K562 (cell line): ENCODE data around the gene MAML1. TPM values are rescaled to one million over a fixed set of nuclear protein-coding genes. Genes with fewer than 3 reads are reported as not detected.
A peak's percentile ranks its signal among the peaks of the same experiment; 100 is the strongest.

Experiments
- ATAC-seq: fragments of 200-7000 bp; cut with Tn5 transposase; 3 replicates; pipeline ENCODE4 v1.9.1; 2020; ENCODE audit warnings: moderate library complexity
- BruUV-seq: library from RNA; stranded (reverse); fragments of 400-500 nt; replicated peaks from 2 replicates; lab custom pipeline; 2021; lab: Mats Ljungman, UMichigan
- CTCF ChIA-PET: fragments of 300-600 bp; formaldehyde crosslinking; extraction: SDS; loops from one replicate; lab custom pipeline; 2021; ENCODE audit warnings: low intra/inter-chr PET ratio; lab: Yijun Ruan, JAX
- POLR2A ChIA-PET: fragments of 300-600, 350-650 bp; sonication (Branson Sonifier 250); formaldehyde crosslinking; extraction: SDS; loops from one replicate; lab custom pipeline; 2021; ENCODE audit warnings: antibody characterized with exemption, inconsistent platforms; lab: Yijun Ruan, JAX
- DNase-seq, 4 experiments: peaks; one replicate each; pipeline versions ENCODE4 v3.0.0 to v3.0.0-alpha.2; 2011 to 2018; ENCODE audit warnings: low spot score in 3 of 4, mixed read lengths in 3 of 4; ENCODE audit errors: extremely low read depth in 1 of 4
- FAIRE-seq: peaks from 2 replicates; lab custom pipeline; 2011; peaks lifted over from hg19 to GRCh38; lab: Jason Lieb, UNC
- H2AFZ ChIP-seq: 2 replicates; pipeline ENCODE4 v1.6.0; 2011; ENCODE audit warnings: low read depth, low read length, control low read depth, inconsistent platforms
- H3K27ac ChIP-seq: fragments of 200-600 bp; 3 replicates; pipeline ENCODE4 v1.8.0; 2011; ENCODE audit warnings: low read depth, mild to moderate bottlenecking, control low read depth, inconsistent platforms, low read length, moderate library complexity, mixed read lengths; ENCODE audit errors: extremely low read depth
- H3K27me3 ChIP-seq, 2 experiments: fragments of 300-600 bp in 1 of 2; 2 replicates in 1 of 2; 3 replicates in 1 of 2; pipeline versions ENCODE4 v1.6.0 to v1.8.0; 2011; ENCODE audit warnings: inconsistent platforms in 2 of 2, low read length in 2 of 2, mild to moderate bottlenecking in 1 of 2, mixed read lengths in 1 of 2, moderate library complexity in 1 of 2; ENCODE audit not compliant: control insufficient read depth in 2 of 2, insufficient read depth in 2 of 2
- H3K36me3 ChIP-seq: fragments of 300-600 bp; 3 replicates; pipeline ENCODE4 v1.8.0; 2011; ENCODE audit warnings: mild to moderate bottlenecking, low read length, inconsistent platforms; ENCODE audit not compliant: control insufficient read depth, insufficient read depth
- H3K4me1 ChIP-seq, 2 experiments: fragments of 200-600 bp in 1 of 2; replicated peaks in 1 of 2; 2 replicates in 1 of 2; 3 replicates in 1 of 2; pipeline versions ENCODE4 v1.5.1 to v1.8.0; 2011; ENCODE audit warnings: inconsistent platforms in 2 of 2, low read length in 2 of 2, mild to moderate bottlenecking in 1 of 2, mixed read lengths in 1 of 2, moderate library complexity in 1 of 2; ENCODE audit not compliant: control insufficient read depth in 2 of 2, insufficient read depth in 2 of 2
- H3K4me2 ChIP-seq: 2 replicates; pipeline ENCODE4 v1.6.1; 2011; ENCODE audit warnings: low read length, control low read depth, inconsistent platforms, mixed read lengths; ENCODE audit not compliant: insufficient read depth
- H3K4me3 ChIP-seq: fragments of 200-600 bp; sonication (generic), shearing (Covaris generic); 2 replicates; pipeline ENCODE4 v1.5.1; 2016; ENCODE audit warnings: control low read depth, inconsistent platforms
- H3K79me2 ChIP-seq: fragments of 200-600 bp; 3 replicates; pipeline ENCODE4 v1.8.0; 2011; ENCODE audit warnings: low read length, inconsistent platforms; ENCODE audit not compliant: control insufficient read depth, insufficient read depth
- H3K9ac ChIP-seq, 2 experiments: 2 replicates each; pipeline versions ENCODE4 v1.6.0 to v1.6.1; 2011; ENCODE audit warnings: low read depth in 2 of 2, low read length in 2 of 2, control low read depth in 1 of 2, inconsistent platforms in 1 of 2, mild to moderate bottlenecking in 1 of 2, mixed read lengths in 1 of 2; ENCODE audit not compliant: insufficient read depth in 1 of 2
- H3K9me1 ChIP-seq: one replicate; pipeline ENCODE4 v1.6.0; 2011; ENCODE audit warnings: inconsistent platforms, mild to moderate bottlenecking, low read length, moderate library complexity; ENCODE audit not compliant: control insufficient read depth, insufficient read depth
- H3K9me3 ChIP-seq: replicated peaks from 2 replicates; pipeline ENCODE4 v1.5.1; 2011; ENCODE audit warnings: low read depth, low read length, inconsistent platforms; ENCODE audit not compliant: control insufficient read depth, insufficient read depth
- H4K20me1 ChIP-seq: replicated peaks from 2 replicates; pipeline ENCODE4 v1.6.1; 2011; ENCODE audit warnings: low read length, inconsistent platforms, mixed read lengths; ENCODE audit not compliant: control insufficient read depth, insufficient read depth
- HDAC1 ChIP-seq, 2 experiments: fragments of 450-650 bp; IDR thresholded peaks; 2 replicates each; pipeline ENCODE4 v1.6.1; 2016 to 2017; ENCODE audit warnings: inconsistent platforms in 1 of 2, mild to moderate bottlenecking in 1 of 2, moderate library complexity in 1 of 2
- HEY1 ChIP-seq: fragments of 250-450 bp; sonication (Bioruptor Pico); IDR thresholded peaks from 2 replicates; pipeline ENCODE4 v1.5.0; 2020; ENCODE audit warnings: mild to moderate bottlenecking, moderate library complexity, borderline replicate concordance
- HIVEP1 ChIP-seq: fragments of 250-450 bp; sonication (Bioruptor Pico); IDR thresholded peaks from 2 replicates; pipeline ENCODE4 v1.4.0; 2020; ENCODE audit warnings: mild to moderate bottlenecking
- ILK ChIP-seq: fragments of 450-650 bp; IDR thresholded peaks from 2 replicates; pipeline ENCODE4 v1.6.1; 2016; ENCODE audit warnings: missing genetic modification characterization, low read depth, mild to moderate bottlenecking, missing compliant biosample characterization, moderate library complexity, borderline replicate concordance
- KAT2B ChIP-seq: IDR thresholded peaks from one replicate; pipeline ENCODE4 v1.6.1; 2012; ENCODE audit warnings: low read depth, mild to moderate bottlenecking, control low read depth, inconsistent platforms, low read length, moderate library complexity
- MBD2 ChIP-seq: sonication (generic); IDR thresholded peaks from 2 replicates; pipeline ENCODE4 v1.6.1; 2016; ENCODE audit warnings: low read depth, borderline replicate concordance
- MXD1 ChIP-seq: fragments of 250-450 bp; sonication (Bioruptor Pico); IDR thresholded peaks from 2 replicates; pipeline ENCODE4 v1.8.0; 2021; ENCODE audit warnings: borderline replicate concordance, mild to moderate bottlenecking, moderate library complexity; ENCODE audit not compliant: poor library complexity, severe bottlenecking
- RBM17 ChIP-seq: fragments of 200-400 bp; formaldehyde crosslinking; IDR thresholded peaks from 2 replicates; pipeline ENCODE4 v1.6.1; 2017; ENCODE audit warnings: low read depth, mild to moderate bottlenecking, low read length, borderline replicate concordance
- RCOR1 ChIP-seq, 2 experiments: IDR thresholded peaks; 2 replicates each; pipeline ENCODE4 v1.6.1; 2012; ENCODE audit warnings: low read depth in 2 of 2, low read length in 2 of 2, borderline replicate concordance in 1 of 2, improper control_type of control experiment in 1 of 2
- RFX5 ChIP-seq: IDR thresholded peaks from 2 replicates; pipeline ENCODE4 v1.6.1; 2011; ENCODE audit warnings: low read depth, mild to moderate bottlenecking, improper control_type of control experiment, low read length
- RNF2 ChIP-seq: sonication (generic); IDR thresholded peaks from 2 replicates; pipeline ENCODE4 v1.6.1; 2016
- RUNX1 ChIP-seq: sonication (generic); IDR thresholded peaks from 2 replicates; pipeline ENCODE4 v1.6.1; 2016; ENCODE audit warnings: antibody characterized with exemption, low read depth
- SAP30 ChIP-seq: fragments of 200-600 bp; sonication (generic); IDR thresholded peaks from 2 replicates; pipeline ENCODE4 v1.6.1; 2012; ENCODE audit warnings: borderline replicate concordance, low read depth, mild to moderate bottlenecking, moderate library complexity, low read length, control low read depth, inconsistent platforms; ENCODE audit not compliant: insufficient read depth, poor library complexity, severe bottlenecking
- SRSF3 ChIP-seq: fragments of 200-400 bp; formaldehyde crosslinking; IDR thresholded peaks from 2 replicates; pipeline ENCODE4 v1.6.1; 2016; ENCODE audit warnings: mild to moderate bottlenecking, low read length, moderate library complexity; ENCODE audit not compliant: insufficient read depth
- TCFL5 ChIP-seq: fragments of 250-450 bp; sonication (Bioruptor Pico); conservative IDR thresholded peaks from 2 replicates; pipeline ENCODE4 v1.6.1; 2021; ENCODE audit warnings: mild to moderate bottlenecking, moderate library complexity, matching md5 sums
- ZNF280A ChIP-seq: fragments of 450-650 bp; IDR thresholded peaks from 2 replicates; pipeline ENCODE4 v1.6.1; 2018; ENCODE audit warnings: mild to moderate bottlenecking, low read depth; ENCODE audit not compliant: partially characterized antibody
- ZNF398 ChIP-seq: fragments of 250-450 bp; sonication (Bioruptor Pico); IDR thresholded peaks from 2 replicates; pipeline ENCODE4 v1.8.0; 2021; ENCODE audit warnings: moderate library complexity, mild to moderate bottlenecking, inconsistent platforms
- ZNF77 ChIP-seq: fragments of 250-450 bp; sonication (Bioruptor Pico); IDR thresholded peaks from 2 replicates; pipeline ENCODE4 v1.5.0; 2020
- WGBS: fragments of 100-300 bp; shearing (Covaris generic); methylation state at CpG from one replicate; pipeline ENCODE4 v1.1.6; 2016; ENCODE audit warnings: low coverage, mixed read lengths; ENCODE audit not compliant: insufficient coverage; ENCODE audit errors: missing lambda C conversion rate; 5-methylcytosine and 5-hydroxymethylcytosine counted together
- in situ Hi-C: fragments of 300-500 bp; cut with MboI; formaldehyde crosslinking; loops from 4 replicates; pipeline ENCODE4 v1.15.0; 2018; ENCODE audit warnings: inconsistent platforms, mixed read lengths
- intact Hi-C: fragments of 100-400 bp; cut with micrococcal nuclease; formaldehyde crosslinking; loops from 2 replicates; pipeline ENCODE4 v1.14.2; 2022
- polyA plus RNA-seq, 8 experiments: library from polyadenylated mRNA; depleted of rRNA in 4 of 8; stranded (reverse) in 5 of 8; unstranded in 3 of 8; fragments of >200 nt; fragmentation: Nextera tagmentation in 2 of 8; fragmentation: Illumina TruSeq in 1 of 8; extraction: Ambion mirVana in 2 of 8; extraction: Trizol in 1 of 8; gene quantifications; 2 replicates each; pipeline versions ENCODE4 v1.2.1 to v1.2.3, GENCODE V29; 2011 to 2014; ENCODE audit warnings: inconsistent platforms in 1 of 8, missing spikeins in 1 of 8
- total RNA-seq, 7 experiments: library from RNA; depleted of rRNA in 6 of 7; stranded (reverse); fragments of >200 nt in 6 of 7; fragmentation: Illumina TruSeq in 2 of 7; extraction: Trizol in 2 of 7; gene quantifications; 2 replicates each; pipeline versions ENCODE4 v1.2.1 to v1.2.3, GENCODE V29; 2011 to 2021; ENCODE audit warnings: low replicate concordance in 1 of 7

MAML1 gene
- total and polyA plus RNA-seq, 9 of the 15 experiments (the other 6 are each of a cell fraction or from before 2014, with no cell fraction given): 0.32 to 18.4 (median 7.0) TPM

GRCh38 chr5:179820127-179820482, 87.5 kb downstream of the MAML1 start:
- in situ Hi-C loops: no loop called here
- H3K4me2 ChIP-seq: peak overlapping the region; percentile 73
- peaks cover 68% of the 10 kb centered on the region for H3K79me2 ChIP-seq
- ATAC-seq: no peak
- H3K27me3 ChIP-seq: no peaks in the 10 kb centered on the region
- peak overlapping the region; percentile 96 to 97 for H3K9ac ChIP-seq
- H3K9me1 ChIP-seq: peaks cover 12% of the 10 kb centered on the region
- H3K27ac ChIP-seq: peak overlapping the region; percentile 98
- BruUV-seq: TSS peak; percentile 42
- no peak for FAIRE-seq
- peaks cover 37 to 83% of the 10 kb centered on the region in 2 experiments for H3K4me1 ChIP-seq
- POLR2A ChIA-PET: interaction anchor here (0.7 to 3.5 kb wide), 14 partner anchors 8 to 121 kb away, joined by 3 to 30 read pairs (median 4); partner anchors contain the start of genes MAML1 and MGAT4B
- 46% methylated on average over 12 of the region's 12 CpGs for WGBS
- H3K9me3 ChIP-seq: no peaks in the 10 kb centered on the region
- H2AFZ ChIP-seq: peak overlapping the region; percentile 84; the same call in 1 of the 2 replicates
- CTCF ChIA-PET: no interaction called here
- peak overlapping the region; percentile 100 for H3K4me3 ChIP-seq
- DNase-seq: no peak
- H4K20me1 ChIP-seq: peaks cover 30% of the 10 kb centered on the region
- peaks cover 49% of the 10 kb centered on the region; the same call in 2 of the 3 replicates for H3K36me3 ChIP-seq
- intact Hi-C loops: loop anchor here (5.0 kb wide), 2 partner anchors 37 to 198 kb away; partner anchors contain the start of genes HNRNPH1 and MRNIP
- TF ChIP-seq RBM17 (no peak), HDAC1 (IDR thresholded peaks at IDR 0.05) (no peak), MBD2 (no peak), RUNX1 (no peak), RCOR1 (IDR thresholded peaks at IDR 0.05; ENCODE audit: borderline replicate concordance in 1 of 2, low read depth in 2 of 2, low read length in 2 of 2) (no peak), TCFL5 (CRISPR knock-in tag) (no peak), HEY1 (CRISPR knock-in tag) (no peak), RFX5 (no peak), SAP30 (no peak), KAT2B (no peak), ZNF280A (no peak), ILK (tag) (no peak), ZNF77 (CRISPR knock-in tag) (no peak), MXD1 (CRISPR knock-in tag) (no peak), RNF2 (no peak), ZNF398 (CRISPR knock-in tag) (no peak), SRSF3 (0 out of 2 replicates have a peak, but pooled peaks have one; percentile 15), HIVEP1 (CRISPR knock-in tag) (no peak)
